ENCODE measurements around the gene TTC3.
A peak's percentile ranks its signal among the peaks of the same experiment; 100 is the strongest.

The TTC3 gene

DNA sequence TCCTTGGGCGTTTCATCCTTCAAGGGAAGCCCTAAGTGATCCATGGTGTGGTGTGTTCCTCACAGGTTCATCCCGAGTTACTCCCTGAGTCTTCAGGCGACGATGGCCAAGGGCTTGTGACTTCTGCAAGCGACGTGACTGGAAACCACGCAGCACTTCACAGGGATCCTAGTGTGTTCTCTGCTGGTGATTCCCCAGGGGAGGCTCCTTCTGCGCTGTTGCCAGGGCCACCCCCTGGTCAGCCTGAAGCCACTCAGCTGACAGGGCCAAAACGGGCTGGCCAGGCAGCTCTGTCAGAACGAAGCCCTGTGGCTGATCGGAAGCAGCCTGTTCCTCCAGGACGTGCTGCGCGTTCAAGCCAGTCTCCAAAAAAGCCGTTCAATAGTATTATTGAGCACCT lies 122.6 kb downstream of the TTC3 start:
- no peak overlapping the region for H3K27ac ChIP-seq (ENCODE audit: poor library complexity, severe bottlenecking)
- H3K4me3 ChIP-seq (ENCODE audit: severe bottlenecking) = no peak overlapping the region
- ATAC-seq (ENCODE audit: low read depth) (no peak), DNase-seq (ENCODE audit: low spot score) (no peak)
- no peaks in the 10 kb centered on the region for H3K27me3 ChIP-seq (ENCODE audit: insufficient read depth, poor library complexity, severe bottlenecking)
- TF ChIP-seq, protein P1, sequence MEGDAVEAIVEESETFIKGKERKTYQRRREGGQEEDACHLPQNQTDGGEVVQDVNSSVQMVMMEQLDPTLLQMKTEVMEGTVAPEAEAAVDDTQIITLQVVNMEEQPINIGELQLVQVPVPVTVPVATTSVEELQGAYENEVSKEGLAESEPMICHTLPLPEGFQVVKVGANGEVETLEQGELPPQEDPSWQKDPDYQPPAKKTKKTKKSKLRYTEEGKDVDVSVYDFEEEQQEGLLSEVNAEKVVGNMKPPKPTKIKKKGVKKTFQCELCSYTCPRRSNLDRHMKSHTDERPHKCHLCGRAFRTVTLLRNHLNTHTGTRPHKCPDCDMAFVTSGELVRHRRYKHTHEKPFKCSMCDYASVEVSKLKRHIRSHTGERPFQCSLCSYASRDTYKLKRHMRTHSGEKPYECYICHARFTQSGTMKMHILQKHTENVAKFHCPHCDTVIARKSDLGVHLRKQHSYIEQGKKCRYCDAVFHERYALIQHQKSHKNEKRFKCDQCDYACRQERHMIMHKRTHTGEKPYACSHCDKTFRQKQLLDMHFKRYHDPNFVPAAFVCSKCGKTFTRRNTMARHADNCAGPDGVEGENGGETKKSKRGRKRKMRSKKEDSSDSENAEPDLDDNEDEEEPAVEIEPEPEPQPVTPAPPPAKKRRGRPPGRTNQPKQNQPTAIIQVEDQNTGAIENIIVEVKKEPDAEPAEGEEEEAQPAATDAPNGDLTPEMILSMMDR (IDR thresholded peaks at IDR 0.05; ENCODE audit: poor library complexity, severe bottlenecking) = no peak
- no peaks in the 10 kb centered on the region for H3K9me3 ChIP-seq (ENCODE audit: severe bottlenecking)
- peaks cover 73% of the 10 kb centered on the region for H3K36me3 ChIP-seq (ENCODE audit: low read depth)
- H3K4me1 ChIP-seq (ENCODE audit: insufficient read depth, poor library complexity, severe bottlenecking) = peaks cover 16% of the 10 kb centered on the region

DNA sequence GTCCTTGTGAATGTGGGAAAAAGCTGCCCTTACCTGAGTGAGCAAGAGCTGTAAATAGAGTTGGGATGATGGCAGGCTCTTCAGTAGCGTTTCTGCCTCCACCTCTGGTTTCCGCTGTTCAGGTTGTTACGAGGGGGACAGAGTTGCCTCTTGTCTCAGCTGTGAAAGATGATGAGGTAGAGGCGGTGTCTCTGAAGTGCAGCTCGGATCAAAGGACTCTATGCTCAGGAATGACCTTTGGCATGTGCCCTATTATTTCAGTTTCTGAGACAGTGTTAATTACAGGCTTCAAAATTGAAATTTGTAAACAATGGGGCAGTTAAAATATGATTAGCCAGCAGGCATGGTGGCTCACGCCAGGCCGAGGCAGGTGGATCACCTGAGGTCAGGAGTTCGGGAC lies 123.8 kb downstream of the TTC3 start:
- no peak for ATAC-seq (ENCODE audit: low read depth)
- TF ChIP-seq, protein P1 (IDR thresholded peaks at IDR 0.05; ENCODE audit: poor library complexity, severe bottlenecking) = no peak
- peaks cover 73% of the 10 kb centered on the region for H3K36me3 ChIP-seq (ENCODE audit: low read depth)
- H3K4me1 ChIP-seq (ENCODE audit: insufficient read depth, poor library complexity, severe bottlenecking) = peaks cover 16% of the 10 kb centered on the region
- no peaks in the 10 kb centered on the region for H3K9me3 ChIP-seq (ENCODE audit: severe bottlenecking)
- no peaks in the 10 kb centered on the region for H3K27me3 ChIP-seq (ENCODE audit: insufficient read depth, poor library complexity, severe bottlenecking)
- H3K4me3 ChIP-seq (ENCODE audit: severe bottlenecking) = no peak overlapping the region
- no peak overlapping the region for H3K27ac ChIP-seq (ENCODE audit: poor library complexity, severe bottlenecking)
- DNase-seq (ENCODE audit: low spot score) = no peak

DNA sequence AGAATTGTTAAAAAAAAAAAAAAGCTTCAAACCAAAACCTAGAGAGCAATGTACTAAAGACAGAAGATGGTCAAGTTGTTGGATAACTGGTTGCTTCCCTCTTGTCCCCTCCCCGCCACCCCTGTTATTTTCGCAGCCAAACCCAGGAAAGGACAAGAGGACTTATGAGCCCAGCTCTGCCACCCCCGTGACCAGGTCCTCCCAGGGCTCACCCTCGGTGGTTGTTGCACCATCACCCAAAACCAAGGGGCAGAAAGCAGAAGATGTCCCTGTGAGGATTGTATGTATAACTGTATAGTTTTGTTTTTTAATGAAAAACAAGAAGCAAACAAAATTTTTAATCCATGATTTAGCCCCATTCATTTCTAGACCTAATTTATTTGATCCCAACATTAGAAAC lies 124.7 kb downstream of the TTC3 start:
- TF ChIP-seq, protein P1 (IDR thresholded peaks at IDR 0.05; ENCODE audit: poor library complexity, severe bottlenecking) = no peak
- no peak for DNase-seq (ENCODE audit: low spot score)
- Histone ChIP-seq H3K36me3 (ENCODE audit: low read depth) (peaks cover 70% of the 10 kb centered on the region), H3K4me3 (ENCODE audit: severe bottlenecking) (no peak overlapping the region), H3K27ac (ENCODE audit: poor library complexity, severe bottlenecking) (no peak overlapping the region), H3K27me3 (ENCODE audit: insufficient read depth, poor library complexity, severe bottlenecking) (no peaks in the 10 kb centered on the region), H3K4me1 (ENCODE audit: insufficient read depth, poor library complexity, severe bottlenecking) (peaks cover 16% of the 10 kb centered on the region), H3K9me3 (ENCODE audit: severe bottlenecking) (no peaks in the 10 kb centered on the region)
- no peak for ATAC-seq (ENCODE audit: low read depth)

DNA sequence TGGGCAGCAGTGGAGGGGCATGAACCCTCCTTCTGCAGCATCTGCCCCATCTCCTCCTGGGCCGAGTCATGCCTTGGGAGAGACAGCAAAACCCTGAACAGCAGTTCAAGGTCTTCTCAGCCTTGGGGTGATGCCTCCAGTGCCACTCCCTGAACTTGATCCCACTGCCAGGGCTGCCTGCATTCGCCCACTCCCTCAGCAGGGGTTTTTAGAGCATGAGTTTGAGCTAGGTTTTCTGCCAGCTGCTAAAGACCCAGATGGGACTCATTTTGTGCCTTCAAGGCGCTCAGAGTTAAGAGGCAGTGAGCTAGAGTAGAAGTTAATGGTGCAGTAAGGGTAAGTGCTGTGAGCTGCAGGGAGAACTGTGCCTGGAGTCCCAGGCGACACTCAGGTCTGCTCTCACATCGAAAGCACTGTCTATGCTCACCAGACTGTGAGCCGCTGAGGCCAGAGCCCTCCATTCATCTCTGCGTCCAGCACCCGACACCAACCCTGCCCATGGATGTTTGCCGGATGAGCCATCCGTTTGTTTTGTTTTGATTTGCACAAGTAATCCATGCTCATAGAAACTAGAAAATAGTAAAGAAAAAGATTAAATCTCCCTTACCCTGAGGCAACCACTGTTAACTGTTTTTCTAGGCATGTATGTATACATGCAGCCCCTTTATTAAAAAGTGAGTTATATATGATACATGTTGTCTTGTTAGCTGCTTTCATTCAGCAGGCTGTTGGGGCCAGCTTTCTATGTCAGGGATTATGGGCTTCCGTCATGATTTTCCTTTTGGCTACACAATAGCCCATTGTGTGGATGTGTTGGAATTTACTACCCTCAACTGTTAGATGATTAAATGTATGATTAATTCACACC lies 126.2 kb downstream of the TTC3 start:
- Histone ChIP-seq H3K9me3 (ENCODE audit: severe bottlenecking) (no peaks in the 10 kb centered on the region), H3K36me3 (ENCODE audit: low read depth) (peaks cover 65% of the 10 kb centered on the region), H3K27me3 (ENCODE audit: insufficient read depth, poor library complexity, severe bottlenecking) (no peaks in the 10 kb centered on the region), H3K4me3 (ENCODE audit: severe bottlenecking) (no peak overlapping the region), H3K27ac (ENCODE audit: poor library complexity, severe bottlenecking) (peak overlapping the region; percentile 39), H3K4me1 (ENCODE audit: insufficient read depth, poor library complexity, severe bottlenecking) (peaks cover 16% of the 10 kb centered on the region)
- peak; percentile 91 for ATAC-seq (ENCODE audit: low read depth)
- TF ChIP-seq, protein P1 (IDR thresholded peaks at IDR 0.05; ENCODE audit: poor library complexity, severe bottlenecking) = no peak
- no peak for DNase-seq (ENCODE audit: low spot score)

Data from RWPE2 (cell line).